Measurements from ENCODE around the gene GALNS. TPM values are rescaled to one million over a fixed set of nuclear protein-coding genes. Genes with fewer than 3 reads are reported as not detected.

The GALNS gene
- total and polyA plus RNA-seq, 10 donors, result 9.7 to 71.6 (median 42.9) TPM

- peaks cover 18 to 72% (median 50%) of the 10 kb centered on the region in 6 donors for H3K4me1 ChIP-seq
- DNase-seq, result no peak
- peaks cover 0 to 10% (median 0%) of the 10 kb centered on the region in 7 donors for H3K27me3 ChIP-seq (replicated peaks in 1 of 7)
- H3K9me3 ChIP-seq, result no peaks in the 10 kb centered on the region
- H3K27ac ChIP-seq, result no peak overlapping the region
- no peak overlapping the region for H3K4me3 ChIP-seq
- H3K36me3 ChIP-seq, result peaks cover 0 to 49% (median 24%) of the 10 kb centered on the region in 6 donors
- 87 to 94% (median 89%) methylated on average over 17 to 27 of the region's 27 CpGs for WGBS, 5 donors
- intact Hi-C loops (cut with DNase I; ENCODE audit: low total_unique reads), result no loop called here
- TF ChIP-seq POLR2AphosphoS5 (IDR thresholded peaks at IDR 0.05) (peak in 2 of 3 donors; percentile 13 to 54), CTCF (IDR thresholded peaks at IDR 0.05 in 8 of 11, conservative IDR thresholded peaks at IDR 0.05 in 3 of 11) (no peak)
Measured at GRCh38 chr16:88806491-88807111, 50.1 kb downstream of the GALNS start.

GRCh38 chr16:88805887-88806393 lies 50.8 kb downstream of the GALNS start:
- Histone ChIP-seq H3K27ac (no peak overlapping the region), H3K36me3 (peaks cover 0 to 49% (median 24%) of the 10 kb centered on the region in 6 donors), H3K9me3 (no peaks in the 10 kb centered on the region), H3K27me3 (replicated peaks in 1 of 7) (peaks cover 0 to 10% (median 0%) of the 10 kb centered on the region in 7 donors), H3K4me3 (no peak overlapping the region), H3K4me1 (peaks cover 16 to 72% (median 46%) of the 10 kb centered on the region in 6 donors)
- WGBS, 5 donors, result 92 to 95% (median 94%) methylated on average over 13 to 21 of the region's 21 CpGs
- DNase-seq, result no peak
- TF ChIP-seq POLR2AphosphoS5 (IDR thresholded peaks at IDR 0.05), result peak in 2 of 3 donors; percentile 37 to 55
- TF ChIP-seq POLR2A (IDR thresholded peaks at IDR 0.05), result no peak
- intact Hi-C loops (cut with DNase I; ENCODE audit: low total_unique reads), result no loop called here

GRCh38 chr16:88805340-88805715 lies 51.4 kb downstream of the GALNS start:
- Histone ChIP-seq H3K4me3 (no peak overlapping the region), H3K27ac (no peak overlapping the region), H3K27me3 (replicated peaks in 1 of 7) (peaks cover 0 to 10% (median 0%) of the 10 kb centered on the region in 7 donors), H3K36me3 (peaks cover 0 to 46% (median 24%) of the 10 kb centered on the region in 6 donors), H3K9me3 (no peaks in the 10 kb centered on the region), H3K4me1 (peaks cover 10 to 69% (median 41%) of the 10 kb centered on the region in 6 donors)
- peak in 2 of 3 donors; percentile 6 to 16 for TF ChIP-seq POLR2AphosphoS5 (IDR thresholded peaks at IDR 0.05)
- no peak for TF ChIP-seq CTCF (IDR thresholded peaks at IDR 0.05 in 8 of 11, conservative IDR thresholded peaks at IDR 0.05 in 3 of 11)
- 87 to 93% (median 90%) methylated on average over 6 to 22 of the region's 22 CpGs for WGBS, 5 donors
- intact Hi-C loops (cut with DNase I; ENCODE audit: low total_unique reads), result no loop called here
- DNase-seq, result peak; percentile 82

- Histone ChIP-seq H3K9me3 (no peaks in the 10 kb centered on the region), H3K4me3 (peak overlapping the region in 4 of 8 donors; percentile 64 to 82 (median 79)), H3K27me3 (replicated peaks in 1 of 7) (peaks cover 0 to 10% (median 0%) of the 10 kb centered on the region in 7 donors), H3K36me3 (peaks cover 0 to 40% (median 20%) of the 10 kb centered on the region in 6 donors), H3K27ac (peak overlapping the region in 1 of 8 donors; percentile 84), H3K4me1 (peaks cover 5 to 69% (median 38%) of the 10 kb centered on the region in 6 donors)
- peak; percentile 83 for DNase-seq
- 10 to 41% (median 36%) methylated on average over 6 to 39 of the region's 39 CpGs for WGBS, 5 donors
- peak in 1 of 3 donors; percentile 32 for TF ChIP-seq POLR2AphosphoS5 (IDR thresholded peaks at IDR 0.05)
- no peak for TF ChIP-seq CTCF (IDR thresholded peaks at IDR 0.05 in 8 of 11, conservative IDR thresholded peaks at IDR 0.05 in 3 of 11)
- TF ChIP-seq POLR2A (IDR thresholded peaks at IDR 0.05), result no peak
- intact Hi-C loops (cut with DNase I; ENCODE audit: low total_unique reads), result no loop called here
Measured at GRCh38 chr16:88804552-88805339, 52.0 kb downstream of the GALNS start.
